Right ventricle myocardium superior (tissue), 1 donor: ENCODE results near the gene GRSF1. TPM values are rescaled to one million over a fixed set of nuclear protein-coding genes. Genes with fewer than 3 reads are reported as not detected.
"Not testable (repeated sequence)": the region's sequence is repeated elsewhere in the genome, so short reads cannot be mapped to it uniquely, and the experiment has no call there.

Source experiments
- ATAC-seq: fragments of 200-7000 bp; cut with Tn5 transposase; one replicate; pipeline ENCODE4 v1.9.1; 2020; ENCODE audit warnings: mild to moderate bottlenecking; ENCODE audit not compliant: poor library complexity
- DNase-seq: peaks from one replicate; pipeline ENCODE4 v3.0.0-alpha.2; 2020
- intact Hi-C: fragments of 100-400 bp; cut with DNase I; formaldehyde crosslinking; loops from one replicate; pipeline ENCODE4 v1.11.2; 2022
- long read RNA-seq: library from polyadenylated mRNA; unstranded; transcript quantifications from one replicate; pipeline ENCODE4 v2.0.0, GENCODE V29; 2021
- total RNA-seq: library from RNA; stranded (reverse); fragmentation: NEBNext Ultra II Directional; extraction: Animal tissue kit (Norgen Biotek cat#: 25700); gene quantifications from one replicate; pipeline ENCODE4 v1.2.1, GENCODE V29; 2021
- donor health status: DM: no; HTN: yes; CAD: no; lungs with severe emphysema.

GRSF1 gene, protein sequence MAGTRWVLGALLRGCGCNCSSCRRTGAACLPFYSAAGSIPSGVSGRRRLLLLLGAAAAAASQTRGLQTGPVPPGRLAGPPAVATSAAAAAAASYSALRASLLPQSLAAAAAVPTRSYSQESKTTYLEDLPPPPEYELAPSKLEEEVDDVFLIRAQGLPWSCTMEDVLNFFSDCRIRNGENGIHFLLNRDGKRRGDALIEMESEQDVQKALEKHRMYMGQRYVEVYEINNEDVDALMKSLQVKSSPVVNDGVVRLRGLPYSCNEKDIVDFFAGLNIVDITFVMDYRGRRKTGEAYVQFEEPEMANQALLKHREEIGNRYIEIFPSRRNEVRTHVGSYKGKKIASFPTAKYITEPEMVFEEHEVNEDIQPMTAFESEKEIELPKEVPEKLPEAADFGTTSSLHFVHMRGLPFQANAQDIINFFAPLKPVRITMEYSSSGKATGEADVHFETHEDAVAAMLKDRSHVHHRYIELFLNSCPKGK
- 105 TPM for total RNA-seq
- long read RNA-seq, full-length matches to known transcripts = 443 of 475 reads
- long read RNA-seq, partial matches to known transcripts = 11 of 475 reads
- long read RNA-seq, other reads (novel, unspliced or antisense) = 21 of 475 reads

GRCh38 chr4:70839589-70840093 is at the start of gene GRSF1:
GRSF1 (minus strand) TSS chr4:70839890; CDS start chr4:70839827, 63 bp downstream.
- DNase-seq (peak; percentile 95), ATAC-seq (peak; percentile 94)
- intact Hi-C loops = no loop called here

GRCh38 chr4:70885174-70885573 is 45.5 kb upstream of the GRSF1 start:
- ATAC-seq = peak; percentile 78
- intact Hi-C loops = loop anchor here (10.0 kb wide), 1 partner anchor 110 kb away; the partner anchor contains the start of gene DCK
- DNase-seq = no peak

DNA sequence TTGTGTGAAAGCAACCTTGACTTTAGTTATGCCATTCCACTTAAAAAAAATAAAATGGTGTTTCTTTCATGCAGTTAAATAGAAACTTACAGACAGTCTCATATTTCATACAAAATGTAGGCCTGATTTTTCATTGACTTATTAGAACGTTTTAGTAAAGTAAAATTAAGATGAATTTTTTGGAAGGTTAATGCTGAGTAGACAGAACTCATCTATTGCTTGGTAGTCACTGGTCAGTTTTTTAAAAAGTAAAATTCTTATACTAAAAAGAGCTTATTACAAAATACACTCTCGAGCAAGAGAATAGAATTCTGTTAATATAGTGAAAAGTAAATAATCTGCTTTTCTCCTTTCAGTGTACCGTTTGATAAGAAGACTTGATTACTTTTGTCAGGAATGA is 41.0 kb upstream of the GRSF1 start:
- intact Hi-C loops = loop anchor here (10.0 kb wide), 1 partner anchor 114 kb away; the partner anchor contains the start of gene DCK
- no peak for DNase-seq
- no peak for ATAC-seq

- ATAC-seq (no peak), DNase-seq (no peak)
- intact Hi-C loops = no loop called here
Measured at GRCh38 chr4:70877556-70877955, 37.9 kb upstream of the GRSF1 start.

DNA sequence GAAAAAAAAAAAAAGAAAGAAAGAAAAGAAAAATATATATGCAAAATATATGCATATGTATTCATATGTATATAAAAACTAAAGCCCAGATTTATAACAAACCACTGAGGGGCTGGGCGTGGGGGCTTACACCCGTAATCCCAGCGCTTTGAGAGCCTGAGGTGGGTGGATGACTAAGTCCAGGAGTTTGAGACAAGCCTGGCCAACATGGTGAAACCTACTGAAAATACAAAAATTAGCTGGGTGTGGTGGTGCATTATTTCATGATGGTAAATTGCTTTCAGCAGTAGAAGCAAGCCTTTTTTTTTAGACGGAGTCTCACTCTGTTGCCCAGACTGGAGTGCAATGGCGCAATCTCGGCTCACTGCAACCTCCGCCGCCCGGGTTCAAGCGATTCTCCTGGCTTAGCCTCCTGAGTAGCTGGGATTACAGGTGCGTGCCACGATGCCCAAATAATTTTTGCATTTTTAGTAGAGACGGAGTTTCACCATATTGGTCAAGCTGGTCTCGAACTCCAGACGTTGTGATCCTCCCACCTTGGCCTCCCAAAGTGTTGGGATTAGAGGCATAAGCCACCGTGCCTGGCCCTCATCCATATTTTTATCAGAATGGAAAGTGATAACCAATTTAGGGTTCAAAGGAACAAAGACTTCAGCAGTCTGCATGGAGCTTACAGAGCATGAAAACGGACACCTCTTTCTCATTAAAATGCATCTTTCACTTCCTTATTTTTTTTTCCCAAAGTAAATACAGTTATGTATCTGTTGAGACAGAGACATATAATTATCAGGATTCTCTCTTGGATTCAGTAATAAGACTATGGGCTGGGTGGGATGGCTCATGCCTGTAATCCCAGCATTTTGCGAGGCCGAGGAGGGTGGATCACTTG is 34.8 kb upstream of the GRSF1 start:
- ATAC-seq = no peak
- DNase-seq = no peak
- intact Hi-C loops = no loop called here

GRCh38 chr4:70873216-70873615 is 33.5 kb upstream of the GRSF1 start:
- intact Hi-C loops = no loop called here
- DNase-seq = no peak
- ATAC-seq = no peak

GRCh38 chr4:70868778-70869177 is 29.1 kb upstream of the GRSF1 start:
- no peak for ATAC-seq
- intact Hi-C loops = no loop called here
- no peak for DNase-seq

- intact Hi-C loops = no loop called here
- no peak for ATAC-seq
- DNase-seq = no peak
Measured at GRCh38 chr4:70863099-70863790, 23.6 kb upstream of the GRSF1 start.

GRCh38 chr4:70859066-70859465 is 19.4 kb upstream of the GRSF1 start:
- intact Hi-C loops = no loop called here
- no peak for ATAC-seq
- DNase-seq = no peak

- no peak for DNase-seq
- intact Hi-C loops = no loop called here
- ATAC-seq = no peak
Measured at GRCh38 chr4:70858454-70858853, 18.8 kb upstream of the GRSF1 start.

DNA sequence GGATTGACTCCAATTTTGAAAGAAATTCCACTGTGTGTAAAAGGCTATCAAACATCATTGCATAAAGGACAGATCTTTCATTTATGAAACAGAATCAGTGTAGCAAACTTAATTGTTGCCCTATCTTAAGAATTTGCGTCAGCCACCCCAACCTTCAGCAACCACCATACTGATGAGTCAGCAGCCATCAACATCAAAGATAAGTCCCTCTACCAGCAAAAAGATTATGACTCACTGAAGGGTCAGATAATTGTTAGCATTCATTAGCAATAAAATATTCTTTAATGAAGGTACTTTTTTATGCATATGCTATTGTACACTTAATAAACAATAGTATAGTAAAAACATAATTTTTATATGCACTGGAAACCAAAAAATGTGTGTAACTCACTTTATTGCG is 15.8 kb upstream of the GRSF1 start:
- intact Hi-C loops = no loop called here
- no peak for ATAC-seq

DNA sequence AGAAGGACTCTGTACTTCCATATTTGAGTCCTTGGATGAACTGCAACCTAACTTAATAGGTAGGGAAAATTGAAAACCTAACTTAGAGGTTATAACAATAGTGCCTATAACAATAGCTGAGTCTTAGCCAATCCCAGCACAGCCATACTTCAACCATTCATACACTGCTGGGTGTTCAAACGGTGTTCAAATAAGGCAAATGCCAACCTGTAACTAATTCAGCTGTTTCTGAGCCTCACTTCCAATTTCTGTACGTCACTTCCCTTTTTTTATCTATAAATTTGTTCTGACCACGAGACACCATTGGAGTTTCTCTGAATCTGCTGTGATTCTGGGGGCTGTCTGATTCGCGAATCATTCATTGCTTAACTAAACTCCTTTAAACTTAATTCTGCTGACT is 9.6 kb upstream of the GRSF1 start:
- DNase-seq = no peak
- intact Hi-C loops = no loop called here
- no peak for ATAC-seq

More for the DNA sequence above, 15.8 kb upstream of the GRSF1 start:
- DNase-seq = no peak

DNA sequence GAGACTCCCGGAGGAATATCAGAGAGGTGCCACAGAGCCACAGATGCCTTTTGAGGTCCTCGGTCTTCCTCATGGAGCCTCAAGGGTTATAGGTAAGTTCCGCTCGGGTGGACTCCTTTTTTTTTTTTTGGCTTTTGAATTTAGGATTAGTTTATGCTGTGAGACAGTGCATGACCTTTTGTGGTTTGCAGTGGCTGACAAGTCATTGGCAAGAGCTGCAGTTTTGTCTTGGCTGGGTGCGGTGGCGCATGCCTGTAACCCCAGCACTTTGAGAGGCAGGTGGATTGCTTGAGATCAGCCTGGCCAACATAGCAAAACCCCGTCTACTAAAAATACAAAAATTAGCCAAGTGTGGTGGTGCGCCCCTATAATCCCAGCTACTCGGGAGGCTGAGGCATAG is 4.5 kb upstream of the GRSF1 start:
- DNase-seq (no peak), ATAC-seq (no peak)
- intact Hi-C loops = no loop called here

GRCh38 chr4:70842761-70843435 is 3.2 kb upstream of the GRSF1 start:
- intact Hi-C loops = no loop called here
- no peak for ATAC-seq

DNA sequence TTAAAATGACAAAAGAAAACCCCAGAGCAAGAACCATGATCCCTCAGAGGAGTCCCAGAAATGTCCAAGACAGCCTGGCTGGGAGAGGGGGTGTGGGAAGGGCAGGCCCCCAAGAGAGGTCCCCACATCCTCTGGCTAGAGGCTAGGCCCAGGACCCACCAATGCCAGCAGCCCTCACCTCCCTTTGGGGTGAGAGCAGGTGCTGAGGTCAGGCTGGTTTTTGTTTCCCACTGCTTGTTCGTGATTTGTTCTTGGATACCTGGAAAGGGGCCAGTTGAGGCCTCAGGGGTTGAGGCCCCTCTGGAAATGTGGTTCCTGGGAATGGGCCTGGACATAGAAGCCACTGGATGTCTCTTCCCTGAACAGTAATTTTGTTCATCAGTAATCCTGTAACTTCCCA is 2.3 kb upstream of the GRSF1 start:
- DNase-seq = no peak
- intact Hi-C loops = no loop called here
- no peak for ATAC-seq

More at GRCh38 chr4:70842761-70843435, 3.2 kb upstream of the GRSF1 start:
- no peak for DNase-seq

- ATAC-seq (no peak), DNase-seq (no peak)
- intact Hi-C loops = no loop called here
Measured at GRCh38 chr4:70841211-70841610, 1.5 kb upstream of the GRSF1 start.

GRCh38 chr4:70840631-70841030 is 941 bp upstream of the GRSF1 start:
- ATAC-seq, intact Hi-C loops: not testable (repeated sequence)
- DNase-seq = peak; percentile 43

- intact Hi-C loops = not testable (repeated sequence)
- ATAC-seq (peak; percentile 4), DNase-seq (peak; percentile 72)
Measured at GRCh38 chr4:70840137-70840536, 447 bp upstream of the GRSF1 start.
